Peyer's patch (tissue), 4 donors: Measurements from ENCODE around the gene RHBDD1. TPM values are rescaled to one million over a fixed set of nuclear protein-coding genes. Genes with fewer than 3 reads are reported as not detected.
A peak's percentile ranks its signal among the peaks of the same experiment; 100 is the strongest.

Experiments
- DNase-seq, 3 donors: peaks; one replicate each; pipeline ENCODE4 v3.0.0-alpha.2; 2017 to 2019
- H3K27ac ChIP-seq, 4 donors: fragments of 200-600 bp; sonication (generic); one replicate each; pipeline ENCODE4 v1.5.1; 2016 to 2019
- H3K27me3 ChIP-seq, 2 donors: fragments of 200-600 bp; sonication (generic); one replicate each; pipeline ENCODE4 v1.5.1; 2019
- H3K36me3 ChIP-seq, 3 donors: fragments of 200-600 bp; sonication (generic); one replicate each; pipeline ENCODE4 v1.5.1; 2016 to 2019
- H3K4me1 ChIP-seq, 4 donors: fragments of 200-600 bp; sonication (generic); one replicate each; pipeline ENCODE4 v1.5.1; 2016 to 2019
- H3K4me3 ChIP-seq, 4 donors: fragments of 200-600 bp; sonication (generic); 1 replicate in 3 of 4; 2 replicates in 1 of 4; pipeline ENCODE4 v1.5.1; 2016 to 2019; ENCODE audit warnings: mild to moderate bottlenecking in 1 of 4
- H3K9me3 ChIP-seq, 4 donors: fragments of 200-600 bp; sonication (generic); one replicate each; pipeline ENCODE4 v1.5.1; 2016 to 2019; ENCODE audit warnings: mild to moderate bottlenecking in 1 of 4
- CTCF ChIP-seq, 6 experiments: fragments of 450-650 bp in 4 of 6; fragments of 200-600 bp in 2 of 6; sonication (generic) in 1 of 6; IDR thresholded peaks; one replicate each; pipeline ENCODE4 v1.5.1; 2017 to 2019; ENCODE audit warnings: antibody characterized with exemption in 6 of 6, mild to moderate bottlenecking in 3 of 6, moderate library complexity in 1 of 6
- POLR2A ChIP-seq, 2 donors: fragments of 450-650 bp; IDR thresholded peaks; one replicate each; pipeline ENCODE4 v1.5.1; 2017; ENCODE audit warnings: antibody characterized with exemption in 2 of 2, mild to moderate bottlenecking in 2 of 2, moderate library complexity in 2 of 2
- total RNA-seq, 4 donors: library from RNA; depleted of rRNA; stranded (reverse); fragments of >200 nt; gene quantifications; one replicate each; pipeline ENCODE4 v1.1.0, GENCODE V29; 2016

RHBDD1 gene
- total RNA-seq, 4 donors from 2014 or later: 12.6 to 68.5 (median 30.6) TPM

DNA sequence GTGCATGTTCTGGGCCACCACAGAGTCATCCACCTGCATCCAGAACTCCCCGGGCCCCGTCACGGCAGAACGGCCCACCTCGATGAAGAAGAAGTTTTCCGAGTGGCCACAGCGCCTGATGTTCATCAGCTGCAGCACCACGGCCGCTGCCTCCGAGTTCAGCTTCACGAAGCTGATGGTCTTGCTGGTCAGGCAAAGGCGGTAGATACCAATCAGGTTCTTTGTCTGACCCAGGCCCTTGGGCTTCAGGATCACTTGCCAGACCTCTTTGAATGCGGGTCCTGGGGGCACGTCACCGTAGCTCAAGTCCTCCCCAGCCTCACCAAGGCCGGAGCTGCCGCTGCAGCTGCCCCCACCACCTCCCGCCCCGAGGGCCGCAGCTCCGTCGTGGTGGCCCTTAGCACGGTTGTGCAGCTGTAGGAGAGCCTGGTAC, 37.8 kb upstream of the RHBDD1 start:
- Histone ChIP-seq H3K36me3 (no peaks in the 10 kb centered on the region), H3K27me3 (no peaks in the 10 kb centered on the region), H3K4me1 (peaks cover 0 to 34% (median 8%) of the 10 kb centered on the region in 4 donors), H3K9me3 (no peaks in the 10 kb centered on the region), H3K4me3 (peak overlapping the region; percentile 73 to 94 (median 80)), H3K27ac (peak overlapping the region; percentile 61 to 92 (median 88))
- TF ChIP-seq POLR2A (IDR thresholded peaks at IDR 0.05) (no peak), CTCF (IDR thresholded peaks at IDR 0.05) (no peak)
- peak in 2 of 3 donors; percentile 51 to 52 for DNase-seq

- Histone ChIP-seq H3K27me3 (no peaks in the 10 kb centered on the region), H3K27ac (peak overlapping the region; percentile 61 to 92 (median 88)), H3K36me3 (no peaks in the 10 kb centered on the region), H3K9me3 (no peaks in the 10 kb centered on the region), H3K4me1 (peaks cover 0 to 34% (median 8%) of the 10 kb centered on the region in 4 donors), H3K4me3 (peak overlapping the region; percentile 73 to 94 (median 80))
- TF ChIP-seq POLR2A (IDR thresholded peaks at IDR 0.05) (no peak), CTCF (IDR thresholded peaks at IDR 0.05) (peak in 3 of 6 experiments; percentile 1 to 19 (median 17))
- peak; percentile 74 to 86 (median 77) for DNase-seq
Measured at GRCh38 chr2:226798422-226799210, 37.2 kb upstream of the RHBDD1 start.

GRCh38 chr2:226799211-226799975, 36.5 kb upstream of the RHBDD1 start, which contains the start of gene IRS1:
Gene IRS1, minus strand, starts transcription at chr2:226799820. Its CDS starts 1,082 bp downstream, at chr2:226798738.
- H3K4me1 ChIP-seq: peaks cover 0 to 34% (median 8%) of the 10 kb centered on the region in 4 donors

GRCh38 chr2:226799976-226800940, 35.6 kb upstream of the RHBDD1 start:
- Histone ChIP-seq H3K4me3 (peak overlapping the region; percentile 73 to 94 (median 80)), H3K4me1 (peaks cover 0 to 31% (median 8%) of the 10 kb centered on the region in 4 donors), H3K36me3 (no peaks in the 10 kb centered on the region), H3K9me3 (no peaks in the 10 kb centered on the region), H3K27ac (peak overlapping the region; percentile 61 to 92 (median 88)), H3K27me3 (no peaks in the 10 kb centered on the region)
- peak; percentile 51 for DNase-seq
- TF ChIP-seq CTCF (IDR thresholded peaks at IDR 0.05) (peak in 2 of 6 experiments; percentile 29 to 74), POLR2A (IDR thresholded peaks at IDR 0.05) (no peak)

More at GRCh38 chr2:226799211-226799975, 36.5 kb upstream of the RHBDD1 start, which contains the start of gene IRS1:
- peak in 1 of 2 donors; percentile 57 for TF ChIP-seq POLR2A (IDR thresholded peaks at IDR 0.05)
- peak in 3 of 6 experiments; percentile 39 to 61 (median 53) for TF ChIP-seq CTCF (IDR thresholded peaks at IDR 0.05)
- peak; percentile 59 to 82 (median 80) for DNase-seq
- Histone ChIP-seq H3K27me3 (no peaks in the 10 kb centered on the region), H3K36me3 (no peaks in the 10 kb centered on the region), H3K9me3 (no peaks in the 10 kb centered on the region), H3K27ac (peak within 1 kb of the TSS; percentile 61 to 92 (median 88)), H3K4me3 (peak within 1 kb of the TSS; percentile 73 to 94 (median 80))
